ENCODE data around the gene PLSCR5. TPM values are rescaled to one million over a fixed set of nuclear protein-coding genes. Genes with fewer than 3 reads are reported as not detected.

PLSCR5 gene, protein sequence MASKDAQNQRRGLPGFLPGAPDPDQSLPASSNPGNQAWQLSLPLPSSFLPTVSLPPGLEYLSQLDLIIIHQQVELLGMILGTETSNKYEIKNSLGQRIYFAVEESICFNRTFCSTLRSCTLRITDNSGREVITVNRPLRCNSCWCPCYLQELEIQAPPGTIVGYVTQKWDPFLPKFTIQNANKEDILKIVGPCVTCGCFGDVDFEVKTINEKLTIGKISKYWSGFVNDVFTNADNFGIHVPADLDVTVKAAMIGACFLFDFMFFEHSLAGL
- not detected for total RNA-seq

DNA sequence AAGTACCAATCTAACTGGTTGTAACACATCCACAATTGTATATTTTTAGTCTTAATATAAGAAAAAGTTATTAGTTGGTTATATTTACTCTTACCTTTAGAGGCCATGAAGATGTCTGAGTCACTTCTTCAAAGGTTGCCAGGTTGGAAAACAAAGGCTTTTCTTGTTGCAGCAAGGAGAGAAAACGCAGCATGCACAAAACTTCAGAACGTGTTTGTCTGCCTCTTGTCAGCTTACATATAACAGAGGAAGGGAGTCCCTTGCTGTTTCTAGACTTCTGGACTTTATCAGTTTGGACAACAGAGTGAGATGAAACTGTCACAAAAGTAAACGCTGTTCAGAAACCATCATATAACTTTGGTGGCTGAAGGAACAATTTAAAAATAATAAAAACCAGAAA, at the start of gene PLSCR5:
Gene PLSCR5 (minus strand): TSS at position 241 of the 400 bp plus-strand sequence. CDS start 134 bp downstream, at position 107.
- no peaks in the 10 kb centered on the region for H3K4me1 ChIP-seq
- H3K36me3 ChIP-seq = no peaks in the 10 kb centered on the region
- H3K27ac ChIP-seq = no peak within 1 kb of the TSS
- TF ChIP-seq POLR2A (IDR thresholded peaks at IDR 0.05) (no peak), POLR2AphosphoS5 (IDR thresholded peaks at IDR 0.05) (no peak), EP300 (IDR thresholded peaks at IDR 0.05) (no peak)
- TF ChIP-seq, protein P1, sequence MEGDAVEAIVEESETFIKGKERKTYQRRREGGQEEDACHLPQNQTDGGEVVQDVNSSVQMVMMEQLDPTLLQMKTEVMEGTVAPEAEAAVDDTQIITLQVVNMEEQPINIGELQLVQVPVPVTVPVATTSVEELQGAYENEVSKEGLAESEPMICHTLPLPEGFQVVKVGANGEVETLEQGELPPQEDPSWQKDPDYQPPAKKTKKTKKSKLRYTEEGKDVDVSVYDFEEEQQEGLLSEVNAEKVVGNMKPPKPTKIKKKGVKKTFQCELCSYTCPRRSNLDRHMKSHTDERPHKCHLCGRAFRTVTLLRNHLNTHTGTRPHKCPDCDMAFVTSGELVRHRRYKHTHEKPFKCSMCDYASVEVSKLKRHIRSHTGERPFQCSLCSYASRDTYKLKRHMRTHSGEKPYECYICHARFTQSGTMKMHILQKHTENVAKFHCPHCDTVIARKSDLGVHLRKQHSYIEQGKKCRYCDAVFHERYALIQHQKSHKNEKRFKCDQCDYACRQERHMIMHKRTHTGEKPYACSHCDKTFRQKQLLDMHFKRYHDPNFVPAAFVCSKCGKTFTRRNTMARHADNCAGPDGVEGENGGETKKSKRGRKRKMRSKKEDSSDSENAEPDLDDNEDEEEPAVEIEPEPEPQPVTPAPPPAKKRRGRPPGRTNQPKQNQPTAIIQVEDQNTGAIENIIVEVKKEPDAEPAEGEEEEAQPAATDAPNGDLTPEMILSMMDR (IDR thresholded peaks at IDR 0.05) = no peak
- no peak within 1 kb of the TSS for H3K4me3 ChIP-seq
- no peak for ATAC-seq
- 6 to 11% methylated on average over 2 to 3 of the region's 3 CpGs for WGBS, 2 donors (ENCODE audit: low coverage in 1 of 2)
- H3K9me3 ChIP-seq = no peaks in the 10 kb centered on the region
- no peaks in the 10 kb centered on the region for H3K27me3 ChIP-seq

GRCh38 chr3:146653978-146654377, 48.8 kb upstream of the PLSCR5 start:
- ATAC-seq = no peak
- 71 to 75% methylated on average over 2 to 3 of the region's 3 CpGs for WGBS, 2 donors (ENCODE audit: low coverage in 1 of 2)

DNA sequence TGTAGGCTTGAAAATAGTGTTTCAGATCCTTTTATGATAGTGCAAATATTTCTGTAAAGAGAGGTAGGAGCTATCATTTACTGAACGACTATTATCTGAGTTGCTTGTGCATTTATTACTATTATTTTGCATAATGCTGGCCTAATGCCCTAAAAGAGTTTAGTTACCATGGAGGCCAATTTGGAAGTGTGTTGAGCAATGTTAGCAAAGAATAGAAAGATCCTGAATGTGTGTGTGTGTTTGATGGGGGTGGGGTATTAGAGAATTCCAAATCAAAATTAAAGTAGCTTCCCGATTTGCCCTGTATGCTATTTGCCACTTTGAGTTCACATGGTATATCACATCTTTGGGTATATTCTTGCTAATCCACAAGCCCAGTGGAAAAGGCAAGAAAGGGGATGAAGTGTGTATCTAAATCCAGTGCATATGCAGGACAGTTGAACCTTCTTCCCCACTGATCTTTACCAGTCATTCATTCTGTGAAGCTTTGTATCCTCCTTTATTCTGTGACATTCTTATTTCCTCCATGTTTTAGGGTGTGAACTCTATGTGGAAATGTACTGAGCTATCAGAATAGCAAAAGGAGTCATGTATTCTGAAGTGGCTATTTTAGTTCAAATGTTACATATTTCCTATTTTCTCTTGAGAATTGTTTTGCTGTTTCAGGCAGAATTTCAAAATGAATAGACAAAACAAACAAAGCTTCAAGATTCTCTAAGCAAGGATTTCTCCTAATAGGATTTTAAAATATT, 45.7 kb upstream of the PLSCR5 start:
- H3K36me3 ChIP-seq = no peaks in the 10 kb centered on the region

More at GRCh38 chr3:146653978-146654377, 48.8 kb upstream of the PLSCR5 start:
- no peaks in the 10 kb centered on the region for H3K27me3 ChIP-seq
- H3K4me3 ChIP-seq = no peak overlapping the region
- peaks cover 0 to 11% (median 0%) of the 10 kb centered on the region in 3 donors for H3K4me1 ChIP-seq
- TF ChIP-seq EP300 (IDR thresholded peaks at IDR 0.05) (no peak), POLR2AphosphoS5 (IDR thresholded peaks at IDR 0.05) (no peak), POLR2A (IDR thresholded peaks at IDR 0.05) (no peak)
- TF ChIP-seq, protein P1 (IDR thresholded peaks at IDR 0.05) = no peak
- H3K27ac ChIP-seq = no peak overlapping the region
- peaks cover 0 to 9% (median 0%) of the 10 kb centered on the region in 3 donors for H3K9me3 ChIP-seq
- no peaks in the 10 kb centered on the region for H3K36me3 ChIP-seq

GRCh38 chr3:146646261-146646660, 41.1 kb upstream of the PLSCR5 start:
- Histone ChIP-seq H3K9me3 (no peaks in the 10 kb centered on the region), H3K27ac (no peak overlapping the region), H3K27me3 (no peaks in the 10 kb centered on the region), H3K4me1 (peaks cover 0 to 11% (median 0%) of the 10 kb centered on the region in 3 donors), H3K4me3 (no peak overlapping the region), H3K36me3 (no peaks in the 10 kb centered on the region)
- ATAC-seq = no peak
- 67 to 78% methylated on average over 4 of the region's 4 CpGs for WGBS, 2 donors (ENCODE audit: low coverage in 1 of 2)
- TF ChIP-seq EP300 (IDR thresholded peaks at IDR 0.05) (no peak), POLR2AphosphoS5 (IDR thresholded peaks at IDR 0.05) (no peak), POLR2A (IDR thresholded peaks at IDR 0.05) (no peak)
- TF ChIP-seq, protein P1 (IDR thresholded peaks at IDR 0.05) = no peak

More for the DNA sequence above, 45.7 kb upstream of the PLSCR5 start:
- ATAC-seq = no peak
- H3K27ac ChIP-seq = no peak overlapping the region
- WGBS, 2 donors (ENCODE audit: low coverage in 1 of 2) = 55 to 80% methylated on average over 2 of the region's 2 CpGs
- H3K9me3 ChIP-seq = no peaks in the 10 kb centered on the region
- no peak for TF ChIP-seq EP300 (IDR thresholded peaks at IDR 0.05)
- TF ChIP-seq, protein P1 (IDR thresholded peaks at IDR 0.05) = no peak
- no peak for TF ChIP-seq POLR2A (IDR thresholded peaks at IDR 0.05)
- TF ChIP-seq POLR2AphosphoS5 (IDR thresholded peaks at IDR 0.05) = no peak
- H3K4me1 ChIP-seq = peaks cover 0 to 11% (median 0%) of the 10 kb centered on the region in 3 donors
- no peaks in the 10 kb centered on the region for H3K27me3 ChIP-seq
- H3K4me3 ChIP-seq = no peak overlapping the region

All from gastroesophageal sphincter (tissue), 4 donors.